Cardiac muscle cell (in vitro differentiated cells and primary cell): ENCODE data around the gene CALCA. TPM values are rescaled to one million over a fixed set of nuclear protein-coding genes. Genes with fewer than 3 reads are reported as not detected.

Experiments
- DNase-seq, 2 donors: peaks; one replicate each; pipeline versions ENCODE4 v3.0.0 to v3.0.0-alpha.2; 2010 to 2017; ENCODE audit warnings: low read depth in 1 of 2, low spot score in 1 of 2
- H3K27ac ChIP-seq: fragments of 200-600 bp; sonication (generic); 2 replicates; pipeline ENCODE4 v1.5.1; 2016
- H3K27me3 ChIP-seq: fragments of 200-600 bp; sonication (generic); 2 replicates; pipeline ENCODE4 v1.6.0; 2016; ENCODE audit warnings: control low read depth
- H3K36me3 ChIP-seq: fragments of 200-600 bp; sonication (generic); 2 replicates; pipeline ENCODE4 v1.5.1; 2016; ENCODE audit warnings: control low read depth
- H3K4me1 ChIP-seq: fragments of 200-600 bp; sonication (generic); 2 replicates; pipeline ENCODE4 v1.8.1; 2017; ENCODE audit warnings: low read depth, mild to moderate bottlenecking, mixed run types
- H3K4me3 ChIP-seq: fragments of 200-600 bp; sonication (generic); 2 replicates; pipeline ENCODE4 v1.5.1; 2016; ENCODE audit warnings: mild to moderate bottlenecking
- H3K9me3 ChIP-seq: fragments of 200-600 bp; sonication (generic); 2 replicates; pipeline ENCODE4 v1.5.1; 2017; ENCODE audit warnings: low read depth, mild to moderate bottlenecking, control low read depth
- CTCF ChIP-seq: IDR thresholded peaks from 2 replicates; pipeline ENCODE4 v1.5.1; 2012; ENCODE audit warnings: low read depth, mild to moderate bottlenecking, low read length
- polyA plus RNA-seq: library from polyadenylated mRNA; unstranded; fragments of >200 nt; fragmentation: Nextera tagmentation; extraction: Ambion mirVana; gene quantifications from 2 replicates; pipeline ENCODE4 v1.2.1, GENCODE V29; 2016
- total RNA-seq: library from RNA; depleted of rRNA; stranded (reverse); fragments of >200 nt; gene quantifications from 2 replicates; pipeline ENCODE4 v1.2.3, GENCODE V29; 2016

Gene CALCA
- total and polyA plus RNA-seq, 2 experiments from 2014 or later, result 0.33 TPM; not detected in 1

GRCh38 chr11:14973621-14974514 lies 1.7 kb upstream of the CALCA start:
- H3K4me3 ChIP-seq, result peak overlapping the region; percentile 12
- DNase-seq, result peak; percentile 36 to 44
- peaks cover 95% of the 10 kb centered on the region for H3K27me3 ChIP-seq
- TF ChIP-seq CTCF, result no peak
- no peaks in the 10 kb centered on the region for H3K9me3 ChIP-seq
- H3K4me1 ChIP-seq, result peaks cover 6% of the 10 kb centered on the region
- H3K36me3 ChIP-seq, result no peaks in the 10 kb centered on the region
- H3K27ac ChIP-seq, result no peak overlapping the region

GRCh38 chr11:14972581-14973495 lies 687 bp upstream of the CALCA start:
- Histone ChIP-seq H3K4me1 (peaks cover 6% of the 10 kb centered on the region), H3K4me3 (no peak overlapping the region), H3K27me3 (peaks cover 100% of the 10 kb centered on the region), H3K9me3 (no peaks in the 10 kb centered on the region), H3K36me3 (no peaks in the 10 kb centered on the region), H3K27ac (no peak overlapping the region)
- DNase-seq, result no peak
- TF ChIP-seq CTCF, result no peak

GRCh38 chr11:14969901-14970323 lies 2.2 kb downstream of the CALCA start:
- H3K4me1 ChIP-seq, result peaks cover 6% of the 10 kb centered on the region
- H3K4me3 ChIP-seq, result no peak overlapping the region
- H3K27ac ChIP-seq, result no peak overlapping the region
- peaks cover 89% of the 10 kb centered on the region for H3K27me3 ChIP-seq
- no peaks in the 10 kb centered on the region for H3K9me3 ChIP-seq
- peak; percentile 33 to 68 for DNase-seq
- no peaks in the 10 kb centered on the region for H3K36me3 ChIP-seq
- peak; percentile 63 for TF ChIP-seq CTCF

- no peak overlapping the region for H3K4me3 ChIP-seq
- no peaks in the 10 kb centered on the region for H3K9me3 ChIP-seq
- no peak overlapping the region for H3K27ac ChIP-seq
- peaks cover 67% of the 10 kb centered on the region for H3K27me3 ChIP-seq
- TF ChIP-seq CTCF, result no peak
- H3K36me3 ChIP-seq, result no peaks in the 10 kb centered on the region
- DNase-seq, result no peak
- no peaks in the 10 kb centered on the region for H3K4me1 ChIP-seq
Observed at GRCh38 chr11:14967581-14968243, 4.4 kb downstream of the CALCA start.

GRCh38 chr11:14956111-14956510 lies 16.0 kb downstream of the CALCA start:
- Histone ChIP-seq H3K4me3 (no peak overlapping the region), H3K27me3 (no peaks in the 10 kb centered on the region)

More at GRCh38 chr11:14956111-14956510, 16.0 kb downstream of the CALCA start:
- no peak for TF ChIP-seq CTCF
- Histone ChIP-seq H3K9me3 (no peaks in the 10 kb centered on the region), H3K36me3 (no peaks in the 10 kb centered on the region), H3K27ac (no peak overlapping the region), H3K4me1 (no peaks in the 10 kb centered on the region)
- DNase-seq, result no peak
